H4 (cell line): ENCODE results near the gene FLT1. TPM values are rescaled to one million over a fixed set of nuclear protein-coding genes. Genes with fewer than 3 reads are reported as not detected.

Experiments
- total RNA-seq: library from RNA; depleted of rRNA; stranded (reverse); fragments of >200 nt; shearing (Covaris generic); gene quantifications from 2 replicates; pipeline ENCODE4 v1.2.3, GENCODE V29; 2014; rRNA removed

Gene FLT1
- total RNA-seq, 1 experiment from 2014 or later: 0.43 TPM

Other genes starting within 250 kb of the FLT1 start
- gene POMP, start 164.0 kb upstream of the FLT1 start, total RNA-seq: 173 and 188 TPM in 2 replicates
- gene SLC46A3, start 223.8 kb upstream of the FLT1 start, total RNA-seq: 1.4 and 2.5 TPM in 2 replicates